GM10266 (cell line): ENCODE data around the gene ZNF821.
"Not testable (repeated sequence)": the region's sequence is repeated elsewhere in the genome, so short reads cannot be mapped to it uniquely, and the experiment has no call there.

ENCODE experiments used
- DNase-seq: peaks from one replicate; pipeline ENCODE4 v3.0.0; 2012; ENCODE audit errors: extremely low spot score
- CTCF ChIP-seq: IDR thresholded peaks from 2 replicates; pipeline ENCODE4 v1.5.1; 2012; ENCODE audit warnings: mild to moderate bottlenecking, low read depth; ENCODE audit not compliant: control insufficient read depth, insufficient read depth; ENCODE audit errors: missing control alignments

The ZNF821 gene

GRCh38 chr16:71915350-71915749, 31.4 kb upstream of the ZNF821 start:
- DNase-seq = no peak
- no peak for TF ChIP-seq CTCF

- no peak for DNase-seq
These were observed 30.8 kb upstream of the ZNF821 start for GRCh38 chr16:71914802-71915201.

GRCh38 chr16:71912534-71913275, 28.7 kb upstream of the ZNF821 start:
- no peak for TF ChIP-seq CTCF

More at GRCh38 chr16:71914802-71915201, 30.8 kb upstream of the ZNF821 start:
- no peak for TF ChIP-seq CTCF

GRCh38 chr16:71911121-71911520, 27.1 kb upstream of the ZNF821 start:
- TF ChIP-seq CTCF = no peak
- DNase-seq = no peak

More at GRCh38 chr16:71912534-71913275, 28.7 kb upstream of the ZNF821 start:
- DNase-seq = no peak

GRCh38 chr16:71905765-71906164, 21.8 kb upstream of the ZNF821 start:
- not testable (repeated sequence) for DNase-seq

- no peak for DNase-seq
- no peak for TF ChIP-seq CTCF
These were observed 20.3 kb upstream of the ZNF821 start for GRCh38 chr16:71904239-71904638.

- TF ChIP-seq CTCF = no peak
- no peak for DNase-seq
These were observed 19.6 kb upstream of the ZNF821 start for GRCh38 chr16:71903608-71904007.
